Stimulated activated CD8-positive, alpha-beta memory T cell treated with anti-CD3 and anti-CD28 coated beads, Interleukin-15, amount 100 ng/mL, for 24 hours (primary cell): ENCODE results near the gene CDK2AP2.
"Not testable (repeated sequence)": the region's sequence is repeated elsewhere in the genome, so short reads cannot be mapped to it uniquely, and the experiment has no call there.

Source experiments
- DNase-seq: peaks from one replicate; pipeline ENCODE4 v3.0.0-alpha.2; 2020; ENCODE audit warnings: low read depth

Gene CDK2AP2

DNA sequence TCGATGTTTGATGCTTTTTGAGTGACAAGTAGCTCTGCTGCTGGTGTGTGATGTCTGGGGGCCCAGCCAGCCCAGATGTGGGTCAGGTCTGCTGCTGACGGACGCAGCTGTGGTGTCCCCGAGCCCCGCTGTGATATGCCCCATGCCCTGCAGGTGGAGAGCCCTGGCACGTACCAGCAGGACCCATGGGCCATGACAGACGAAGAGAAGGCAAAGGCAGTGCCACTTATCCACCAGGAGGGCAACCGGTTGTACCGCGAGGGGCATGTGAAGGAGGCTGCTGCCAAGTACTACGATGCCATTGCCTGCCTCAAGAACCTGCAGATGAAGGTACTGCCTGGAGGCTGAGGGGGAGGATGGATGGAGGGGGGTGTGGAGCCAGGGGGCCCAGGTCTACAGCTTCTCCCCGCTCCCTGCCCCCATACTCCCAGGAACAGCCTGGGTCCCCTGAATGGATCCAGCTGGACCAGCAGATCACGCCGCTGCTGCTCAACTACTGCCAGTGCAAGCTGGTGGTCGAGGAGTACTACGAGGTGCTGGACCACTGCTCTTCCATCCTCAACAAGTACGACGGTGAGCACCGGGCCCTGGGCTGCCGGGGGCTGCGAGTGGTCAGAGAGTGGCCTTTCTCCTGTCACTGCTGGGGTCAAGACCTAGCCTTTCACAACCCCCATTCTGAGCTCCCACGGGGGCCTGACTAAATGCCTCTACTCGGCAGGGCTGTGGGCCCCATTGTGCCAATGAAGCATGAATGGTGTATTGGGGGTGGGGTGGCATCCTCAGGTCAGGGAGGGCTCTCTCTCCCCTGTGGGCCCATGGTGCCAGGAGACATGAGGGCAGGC, 17.9 kb downstream of the CDK2AP2 start:
- no peak for DNase-seq

DNA sequence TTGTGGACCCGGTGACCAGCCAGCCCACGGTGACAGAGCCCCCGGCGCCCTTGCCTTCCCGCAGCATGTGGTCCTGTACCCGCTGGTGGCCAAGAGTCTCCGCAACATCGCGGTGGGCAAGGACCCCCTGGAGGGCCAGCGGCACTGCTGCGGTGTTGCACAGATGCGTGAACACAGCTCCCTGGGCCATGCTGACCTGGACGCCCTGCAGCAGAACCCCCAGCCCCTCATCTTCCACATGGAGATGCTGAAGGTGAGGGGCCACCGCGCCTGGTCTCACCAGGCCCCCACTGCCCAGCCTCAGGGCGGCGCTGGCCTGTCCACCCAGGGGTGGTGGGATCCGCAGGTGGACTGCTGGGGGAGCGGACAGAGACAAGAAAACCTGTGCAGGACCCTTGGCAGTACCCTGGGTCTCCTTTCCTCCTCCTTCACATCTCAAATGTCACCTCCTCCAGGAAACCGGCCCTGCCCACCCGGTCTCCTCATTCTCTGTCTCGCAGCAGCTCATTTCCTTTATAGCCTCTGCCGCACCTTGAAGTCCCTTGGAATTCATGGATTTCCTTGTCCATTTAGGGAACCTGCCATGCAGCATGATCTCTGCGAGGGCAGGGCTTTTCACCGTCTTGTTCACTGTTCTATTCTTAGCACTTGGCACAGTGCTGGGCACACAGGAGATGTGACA, 18.6 kb downstream of the CDK2AP2 start:
- DNase-seq: no peak

DNA sequence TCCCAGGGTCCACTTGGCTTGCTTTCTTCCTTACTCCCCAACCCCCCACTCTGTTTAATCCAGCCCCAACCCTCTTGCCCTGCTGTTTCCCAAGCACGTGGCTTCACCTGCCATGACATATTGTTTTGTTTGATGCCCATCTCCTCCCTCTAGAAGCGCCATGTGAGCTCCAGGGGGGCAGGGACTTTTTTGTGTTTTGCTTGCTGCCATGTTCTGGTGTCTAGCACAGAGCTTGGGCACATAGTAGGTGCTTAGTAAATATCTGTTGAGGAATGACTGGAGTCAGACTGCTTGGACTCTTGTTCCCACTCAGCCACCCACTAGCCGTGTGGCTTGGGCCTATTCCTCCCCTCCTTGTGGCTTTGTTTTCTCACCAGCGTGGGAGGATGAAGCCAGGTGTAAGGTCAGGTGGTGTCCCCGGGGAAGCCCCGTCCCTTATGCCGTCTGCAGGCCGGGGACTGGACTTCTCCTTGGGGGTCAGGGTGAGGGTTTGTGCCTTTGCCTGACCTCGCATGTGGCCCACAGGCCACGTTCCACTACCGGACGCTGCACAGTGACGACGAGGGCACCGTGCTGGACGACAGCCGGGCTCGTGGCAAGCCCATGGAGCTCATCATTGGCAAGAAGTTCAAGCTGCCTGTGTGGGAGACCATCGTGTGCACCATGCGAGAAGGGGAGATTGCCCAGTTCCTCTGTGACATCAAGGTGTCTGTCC, 21.3 kb downstream of the CDK2AP2 start:
- no peak for DNase-seq

DNA sequence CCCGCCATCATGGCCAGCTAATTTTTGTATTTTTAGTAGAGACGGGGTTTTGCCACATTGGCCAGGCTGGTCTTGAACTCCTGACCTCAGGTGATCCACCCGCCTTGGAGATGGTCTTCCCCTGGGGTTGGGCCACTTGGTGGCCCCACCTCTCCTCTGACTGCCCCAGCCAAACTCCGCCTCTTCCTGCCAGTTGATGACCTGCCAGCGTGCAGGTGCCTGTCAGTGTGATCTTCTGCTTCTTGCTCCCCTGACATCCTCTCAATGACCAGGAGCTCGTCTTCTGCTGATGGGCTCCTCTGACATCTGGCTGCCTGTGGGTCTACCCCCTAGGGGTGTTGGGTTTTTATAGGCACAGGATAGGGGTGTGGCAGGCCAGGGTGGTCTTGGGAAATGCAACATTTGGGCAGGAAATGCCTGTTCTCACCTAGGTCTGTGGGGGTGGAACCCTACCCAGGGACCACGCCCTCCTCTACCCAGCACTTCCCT, 22.0 kb downstream of the CDK2AP2 start:
- DNase-seq: not testable (repeated sequence)

DNA sequence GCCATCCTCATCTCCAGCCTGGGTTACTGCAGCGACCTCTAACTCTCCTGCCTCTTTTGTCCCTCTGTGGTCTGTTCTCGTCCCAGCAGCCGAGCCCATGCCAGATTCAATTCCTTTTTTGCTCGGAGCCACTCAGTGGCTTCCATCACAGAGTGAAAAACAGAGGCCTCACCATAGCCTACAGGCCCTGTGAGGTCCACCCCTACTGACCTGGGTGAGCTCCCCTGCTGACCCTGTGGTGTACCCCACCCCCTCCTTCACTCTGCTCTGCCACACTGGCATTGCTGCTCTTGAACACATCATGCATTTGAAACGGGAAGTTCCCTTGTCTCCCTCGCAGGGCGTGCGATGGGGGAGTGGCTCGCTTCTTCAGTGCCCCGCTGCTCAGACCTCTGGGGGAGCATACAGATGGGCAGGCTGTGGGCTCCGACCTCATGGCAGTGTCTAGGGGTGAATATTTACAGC, 23.1 kb downstream of the CDK2AP2 start:
- DNase-seq: no peak

DNA sequence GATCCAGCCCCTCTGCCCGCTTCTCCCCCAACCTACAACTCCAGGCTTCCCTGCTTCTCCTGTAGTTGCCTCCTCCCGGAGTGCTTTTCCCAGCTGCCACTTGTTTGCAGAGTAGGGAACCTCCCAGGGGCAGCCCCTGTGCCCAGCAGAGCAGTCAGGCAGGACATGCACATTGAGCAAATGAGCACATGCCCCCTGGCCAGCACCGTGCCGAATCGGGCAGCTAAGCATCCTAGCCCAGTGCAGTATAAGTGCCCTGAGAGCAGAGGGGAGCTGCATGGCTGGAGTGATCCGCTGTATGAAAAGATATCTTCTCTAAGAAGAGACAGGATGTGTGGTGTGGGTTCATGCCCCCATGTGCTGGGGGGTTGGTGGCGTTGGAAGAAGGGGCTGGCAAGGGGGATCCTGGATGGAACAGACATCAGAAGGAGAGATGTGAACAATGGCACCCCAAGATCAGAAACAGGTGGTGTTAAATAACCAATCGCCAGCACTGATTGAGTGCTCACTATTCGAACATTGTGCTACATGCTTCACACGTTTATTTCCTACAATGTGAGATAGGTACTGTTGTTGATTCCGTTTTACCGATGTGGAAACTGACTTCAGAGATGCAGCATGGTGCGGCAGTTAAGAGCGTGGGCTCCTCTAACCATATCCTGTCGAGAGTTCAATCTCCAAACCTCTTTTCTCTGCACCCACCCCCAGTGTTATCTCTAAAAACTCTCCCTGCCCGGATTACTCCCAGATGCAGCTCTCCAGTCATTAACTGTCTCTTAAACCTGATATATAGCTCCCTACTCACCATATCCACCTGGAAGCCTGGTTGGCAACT, 23.9 kb downstream of the CDK2AP2 start:
- no peak for DNase-seq

DNA sequence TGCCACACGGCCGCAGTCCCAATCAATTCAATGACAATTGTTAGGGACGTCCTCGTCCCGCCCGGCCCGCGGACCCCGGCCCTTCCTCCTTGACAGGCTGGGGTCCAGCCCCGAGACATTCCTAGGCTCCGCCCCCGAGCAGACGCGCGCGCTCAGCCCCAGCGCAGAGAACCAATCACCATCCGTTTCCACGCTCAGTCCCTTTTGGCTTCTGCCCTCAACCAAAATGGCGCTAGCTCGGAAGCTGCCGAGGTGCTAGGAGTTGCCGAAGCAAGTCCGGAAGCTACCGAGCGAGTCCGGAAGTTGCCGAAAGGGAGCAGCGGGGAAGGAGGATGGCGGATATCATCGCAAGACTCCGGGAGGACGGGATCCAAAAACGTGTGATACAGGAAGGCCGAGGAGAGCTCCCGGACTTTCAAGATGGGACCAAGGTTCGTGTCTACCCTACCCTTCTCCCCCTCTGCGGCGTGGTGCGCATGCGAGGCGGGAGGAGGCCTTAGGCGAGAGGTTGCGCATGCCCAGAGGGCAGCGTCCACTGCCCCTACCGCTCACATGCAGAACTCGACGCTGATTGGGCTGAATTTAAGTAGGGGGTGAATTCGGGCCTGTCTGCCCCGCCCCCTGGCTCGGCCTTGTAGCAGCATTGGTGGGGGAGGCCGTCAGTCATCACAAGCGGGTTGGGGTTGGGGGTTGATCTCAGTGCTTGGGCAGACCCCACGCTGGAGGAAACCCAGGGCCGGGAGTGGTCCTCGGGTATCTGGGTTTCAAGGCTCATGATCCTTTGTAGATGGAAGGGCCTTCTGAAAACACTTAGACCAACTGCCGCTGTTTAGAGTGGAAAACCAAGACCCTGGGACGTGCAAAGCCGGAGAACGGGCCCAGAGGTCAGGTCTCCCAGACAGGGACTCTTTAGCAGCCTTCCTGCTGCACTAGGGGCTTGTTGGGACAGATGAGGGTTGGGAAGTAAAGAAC, 24.8 kb downstream of the CDK2AP2 start, which contains the start of gene AIP:
Gene AIP (plus strand): TSS at position 200 of the 972 bp plus-strand sequence. CDS start 133 bp downstream, at position 333.
- peak; percentile 78 for DNase-seq

DNA sequence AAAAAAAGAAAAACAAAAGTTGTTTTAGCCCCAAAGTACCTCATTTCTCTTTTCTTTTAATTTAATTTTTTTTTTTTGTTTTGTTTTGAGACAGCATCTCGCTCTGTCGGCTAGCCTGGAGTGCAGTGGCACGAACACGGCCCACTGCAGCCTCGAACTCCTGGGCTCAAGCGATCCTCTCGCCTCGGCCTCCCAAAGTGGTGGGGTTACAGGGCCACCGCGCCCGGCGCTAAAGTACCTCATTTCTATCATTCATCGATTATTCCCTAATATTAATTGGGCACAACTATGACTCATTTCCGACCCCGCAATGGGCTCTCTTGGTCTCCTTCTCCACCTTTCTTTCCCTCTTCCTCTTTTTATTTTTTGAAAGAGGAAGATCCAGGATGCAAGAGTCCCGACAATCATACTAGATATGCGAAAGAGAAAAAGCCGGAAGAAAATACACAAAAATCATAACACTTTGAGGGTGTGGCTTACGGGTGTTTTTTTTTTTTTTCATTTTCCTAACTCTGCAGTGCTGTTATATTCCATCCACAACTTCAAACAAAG, 25.6 kb downstream of the CDK2AP2 start:
- no peak for DNase-seq

DNA sequence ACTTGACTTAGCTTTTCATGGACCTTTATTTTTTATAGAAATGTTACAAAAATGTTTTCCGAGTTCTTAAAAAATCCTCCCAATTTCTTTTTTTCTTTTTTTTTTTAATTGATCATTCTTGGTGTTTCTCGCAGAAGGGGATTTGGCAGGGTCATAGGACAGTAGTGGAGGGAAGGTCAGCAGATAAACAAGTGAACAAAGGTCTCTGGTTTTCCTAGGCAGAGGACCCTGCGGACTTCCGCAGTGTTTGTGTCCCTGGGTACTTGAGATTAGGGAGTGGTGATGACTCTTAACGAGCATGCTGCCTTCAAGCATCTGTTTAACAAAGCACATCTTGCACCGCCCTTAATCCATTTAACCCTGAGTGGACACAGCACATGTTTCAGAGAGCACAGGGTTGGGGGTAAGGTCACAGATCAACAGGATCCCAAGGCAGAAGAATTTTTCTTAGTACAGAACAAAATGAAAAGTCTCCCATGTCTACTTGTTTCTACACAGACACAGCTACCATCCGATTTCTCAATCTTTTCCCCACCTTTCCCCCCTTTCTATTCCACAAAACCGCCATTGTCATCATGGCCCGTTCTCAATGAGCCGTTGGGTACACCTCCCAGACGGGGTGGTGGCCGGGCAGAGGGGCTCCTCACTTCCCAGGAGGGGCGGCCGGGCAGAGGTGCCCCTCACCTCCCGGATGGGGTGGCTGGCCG, 30.5 kb downstream of the CDK2AP2 start:
- DNase-seq: not testable (repeated sequence)

DNA sequence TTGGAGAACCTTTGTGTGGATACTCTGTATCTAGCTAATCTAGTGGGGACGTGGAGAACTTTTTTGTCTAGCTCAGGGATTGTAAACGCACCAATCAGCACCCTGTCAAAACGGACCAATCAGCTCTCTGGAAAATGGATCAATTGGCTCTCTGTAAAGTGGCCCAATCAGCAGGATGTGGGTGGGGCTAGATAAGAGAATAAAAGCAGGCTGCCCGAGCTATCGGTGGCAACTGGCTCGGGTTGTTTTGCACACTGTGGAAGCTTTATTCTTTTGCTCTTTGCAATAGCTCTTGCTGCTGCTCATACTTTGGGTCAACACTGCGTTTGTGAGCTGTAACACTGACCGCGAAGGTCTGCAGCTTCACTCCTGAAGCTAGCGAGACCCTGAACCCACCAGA, 31.3 kb downstream of the CDK2AP2 start:
- DNase-seq: not testable (repeated sequence)

DNA sequence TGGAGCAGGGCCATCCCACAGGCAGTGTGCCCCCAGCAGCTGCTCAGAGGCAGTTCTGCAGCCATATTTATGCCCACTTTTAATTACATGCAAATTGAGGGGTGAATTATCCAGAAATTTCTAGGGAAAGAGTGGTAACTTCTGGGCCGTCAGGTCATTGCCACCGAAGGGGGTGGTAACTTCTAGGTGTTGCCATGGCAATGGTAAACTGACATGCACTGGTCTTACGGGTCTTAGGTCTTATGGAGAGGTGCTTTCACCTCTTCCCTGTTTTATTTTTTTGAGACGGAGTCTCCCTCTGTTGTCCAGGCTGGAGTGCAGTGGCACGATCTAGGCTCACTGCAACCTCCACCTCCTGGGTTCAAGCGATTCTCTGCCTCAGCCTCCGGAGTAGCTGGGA, 35.1 kb downstream of the CDK2AP2 start:
- no peak for DNase-seq

DNA sequence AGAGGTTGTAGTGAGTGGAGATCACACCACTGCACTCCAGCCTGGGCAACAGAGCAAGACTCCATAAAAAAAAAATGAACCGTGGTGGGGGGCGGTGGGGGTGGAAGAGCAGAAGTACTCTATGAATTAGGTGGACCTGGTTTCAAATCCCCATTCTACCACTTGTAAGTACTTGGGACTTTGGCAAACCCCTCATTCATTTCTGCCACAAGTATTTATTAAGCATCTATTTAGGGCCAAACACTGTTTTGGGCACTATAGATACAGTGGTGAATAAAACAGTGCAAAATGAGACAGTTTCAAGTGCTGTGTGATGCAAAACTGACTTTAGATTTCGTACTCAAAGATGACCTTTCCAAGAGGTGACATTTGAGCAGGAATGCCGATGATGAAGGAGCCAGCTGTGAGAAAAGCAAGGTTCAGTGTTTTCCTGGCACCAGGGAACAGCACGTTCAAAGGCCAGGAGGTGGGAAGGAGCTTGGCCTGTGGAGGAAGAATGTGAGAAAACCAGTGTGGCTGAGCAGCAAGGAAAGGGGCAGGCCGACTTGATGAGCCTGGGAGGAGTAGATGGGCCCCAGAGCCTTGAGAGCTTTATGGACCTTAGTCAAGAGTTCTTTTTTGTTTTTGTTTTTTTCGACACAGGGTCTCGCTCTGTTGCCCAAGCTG, 37.5 kb downstream of the CDK2AP2 start:
- DNase-seq: no peak

DNA sequence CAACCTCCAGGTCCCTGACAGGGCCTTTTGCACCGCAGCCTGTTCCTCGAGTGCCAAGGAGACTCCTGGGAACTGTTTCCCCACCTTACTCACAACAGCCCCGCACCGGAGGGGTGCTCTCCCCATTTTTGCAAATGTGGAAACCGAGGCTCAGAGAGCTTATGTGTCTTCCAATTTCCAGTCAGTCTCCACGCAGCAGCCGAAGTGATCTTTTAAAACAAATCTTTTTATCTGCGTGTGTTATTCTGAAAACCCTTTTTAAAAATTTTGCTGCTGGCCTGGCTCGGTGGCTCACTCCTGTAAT, 38.5 kb downstream of the CDK2AP2 start:
- no peak for DNase-seq

DNA sequence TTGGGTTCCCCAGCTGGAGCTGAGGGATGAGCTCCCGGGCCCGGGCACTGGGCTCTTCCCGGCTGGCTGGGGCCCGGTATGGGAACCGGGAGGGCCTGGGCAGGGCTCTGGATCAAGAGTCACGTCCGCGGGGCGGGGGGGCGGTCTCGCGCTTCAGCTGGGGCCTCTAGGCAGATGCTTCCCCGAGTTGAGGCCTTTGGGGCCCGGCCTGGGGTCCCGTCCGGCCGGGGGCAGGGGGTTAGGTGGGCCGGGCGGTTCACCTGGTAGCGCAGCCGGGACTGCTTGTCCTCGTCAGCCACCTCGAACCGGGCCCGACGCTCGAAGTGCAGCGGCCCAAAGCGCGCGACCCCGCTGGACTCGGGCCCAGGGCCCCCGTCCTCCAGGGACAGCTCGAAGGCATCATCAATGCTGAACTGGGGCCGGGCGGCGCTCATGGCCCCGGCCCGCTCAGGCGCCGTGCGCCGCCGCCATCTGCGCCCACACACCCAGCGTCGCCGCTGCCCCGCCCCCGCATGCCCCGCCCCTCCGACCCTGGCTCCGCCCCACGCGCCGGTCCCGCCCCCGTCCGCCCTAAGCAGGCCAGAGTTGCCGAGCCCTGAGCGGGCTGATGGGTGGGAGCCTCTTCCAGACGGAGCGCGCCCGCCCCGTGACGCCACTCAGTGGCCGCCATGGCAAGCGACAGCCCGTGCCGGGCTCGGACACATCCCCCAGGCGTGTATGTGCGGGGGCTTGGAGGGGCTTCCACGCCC, 39.0 kb downstream of the CDK2AP2 start, which contains the start of gene TMEM134:
Gene TMEM134 (minus strand): TSS at position 493 of the 749 bp plus-strand sequence. CDS start 59 bp downstream, at position 434.
- peak; percentile 95 for DNase-seq

DNA sequence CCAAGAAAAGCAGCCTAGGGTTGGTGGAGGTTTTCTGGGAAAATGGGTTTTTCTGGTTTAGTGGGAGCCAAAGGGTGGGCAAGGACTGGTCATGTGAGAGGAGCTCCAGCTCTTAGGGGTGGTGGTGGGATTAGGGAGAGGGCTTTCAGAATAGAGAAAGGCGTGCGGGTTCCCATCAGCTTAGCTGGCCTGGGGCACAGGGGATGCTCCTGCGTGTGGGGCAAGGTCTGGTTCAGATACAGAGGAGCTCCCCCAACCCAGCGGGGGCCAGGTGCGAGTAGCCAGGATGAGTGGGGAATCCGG, 39.6 kb downstream of the CDK2AP2 start:
- DNase-seq: no peak

DNA sequence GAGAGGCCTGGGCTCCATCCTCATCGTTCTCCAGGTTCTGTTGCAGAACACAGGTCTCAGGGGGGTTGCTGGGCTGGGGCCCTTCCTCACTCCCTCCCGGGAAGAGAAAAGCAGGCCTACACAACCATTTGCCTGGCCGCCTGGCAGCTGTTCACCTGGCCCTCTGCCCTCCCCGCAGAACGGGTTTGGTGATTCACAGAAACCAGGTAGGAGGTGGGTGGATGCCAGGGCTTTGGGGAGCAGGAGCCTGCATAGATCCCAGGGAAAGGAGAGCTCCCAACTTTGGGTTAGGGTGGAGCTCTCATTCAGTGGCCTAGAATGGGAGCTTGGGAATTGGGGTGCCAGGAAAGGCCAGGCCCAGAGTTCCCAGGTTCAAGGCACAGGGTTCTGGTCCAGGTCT, 39.9 kb downstream of the CDK2AP2 start:
- no peak for DNase-seq

DNA sequence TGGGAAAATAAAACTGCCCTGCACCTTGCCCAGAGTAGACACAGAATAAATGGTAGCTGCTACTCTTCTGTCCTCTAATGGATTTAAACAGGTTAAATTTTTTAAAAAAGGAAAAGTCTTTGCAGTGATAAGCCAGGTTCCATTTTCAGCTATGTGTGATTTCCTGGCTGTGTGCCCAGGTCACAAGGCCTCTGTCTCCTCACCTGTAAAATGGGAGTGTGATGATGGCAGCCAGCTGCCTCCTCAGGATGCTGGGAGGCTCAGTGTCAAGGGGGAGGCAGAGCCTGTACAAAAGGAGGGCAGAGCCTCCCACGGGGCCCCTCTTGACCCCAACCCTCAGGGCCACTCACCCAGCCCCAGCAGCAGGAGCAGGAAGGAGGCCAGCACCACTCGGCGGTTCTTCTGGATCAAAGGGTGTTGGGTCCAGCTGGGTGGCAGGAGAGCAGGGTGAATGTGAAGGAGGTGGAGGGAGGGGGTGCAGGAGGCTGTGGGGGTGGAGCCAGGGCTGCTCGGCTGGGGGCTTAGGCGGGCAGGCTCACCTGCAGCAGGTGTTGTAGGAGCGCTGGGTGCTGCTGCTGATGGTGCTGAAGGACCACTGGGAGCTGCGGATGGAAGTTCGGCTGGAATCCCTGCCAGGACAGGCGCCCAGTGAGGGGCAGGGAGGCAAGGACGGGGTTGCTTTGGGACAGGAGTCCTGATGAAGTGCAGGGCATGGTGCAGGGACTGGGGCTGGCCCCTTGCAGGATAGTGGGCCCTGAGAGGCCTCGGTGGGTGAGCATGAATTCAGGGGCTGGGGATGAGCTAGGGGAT, 40.8 kb downstream of the CDK2AP2 start:
- DNase-seq: no peak
